ENCODE measurements around the gene PHYHIPL.

PHYHIPL gene

GRCh38 chr10:59176241-59177030 is at the start of gene PHYHIPL:
Gene PHYHIPL, plus strand, starts transcription at chr10:59176643. Its CDS starts 211 bp downstream, at chr10:59176854.
- no peak for DNase-seq

DNA sequence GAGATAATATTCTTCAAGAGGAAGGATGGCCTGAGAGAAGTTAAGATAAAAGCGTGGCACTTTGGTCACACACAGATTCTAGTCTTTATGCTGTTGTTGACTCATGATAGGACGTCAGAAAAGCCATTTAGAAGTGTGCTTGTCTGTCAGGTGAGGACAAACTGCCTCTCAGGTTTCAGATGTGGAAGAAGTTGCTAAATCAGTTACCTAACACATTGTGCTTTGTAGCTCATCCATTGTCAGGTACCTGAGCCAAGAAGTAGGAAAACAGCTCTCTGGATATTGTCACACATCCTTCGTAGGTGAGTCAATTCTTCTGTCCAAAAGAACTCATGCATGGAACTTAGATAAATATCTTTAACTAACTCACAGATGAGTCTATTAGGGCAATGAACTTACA is 49.5 kb upstream of the PHYHIPL start:
- no peak for DNase-seq

GRCh38 chr10:59127991-59128390 is 48.5 kb upstream of the PHYHIPL start:
- no peak for DNase-seq

- DNase-seq: no peak
Observed at GRCh38 chr10:59129867-59130266, 46.6 kb upstream of the PHYHIPL start.

DNA sequence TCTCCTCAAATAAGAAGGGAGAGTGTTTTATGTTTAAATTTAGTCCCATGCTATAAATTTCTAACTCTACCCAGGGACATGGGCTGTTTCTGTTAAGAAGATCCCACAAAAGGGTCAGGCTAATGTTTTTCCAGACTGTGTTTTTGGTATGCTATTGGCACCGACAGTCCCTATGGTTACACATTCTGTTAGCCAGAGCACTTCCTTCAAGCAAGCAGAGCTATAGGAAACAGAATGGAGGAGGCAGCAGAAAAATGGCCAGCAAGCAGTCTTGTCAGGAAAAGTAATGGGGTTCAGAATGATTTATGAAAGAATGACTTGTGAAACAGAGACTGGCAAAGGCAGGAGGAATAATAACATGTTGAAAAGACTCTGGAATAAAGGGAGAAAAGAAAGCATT is 44.8 kb upstream of the PHYHIPL start:
- no peak for DNase-seq

- no peak for DNase-seq
Observed at GRCh38 chr10:59133841-59134593, 42.4 kb upstream of the PHYHIPL start.

DNA sequence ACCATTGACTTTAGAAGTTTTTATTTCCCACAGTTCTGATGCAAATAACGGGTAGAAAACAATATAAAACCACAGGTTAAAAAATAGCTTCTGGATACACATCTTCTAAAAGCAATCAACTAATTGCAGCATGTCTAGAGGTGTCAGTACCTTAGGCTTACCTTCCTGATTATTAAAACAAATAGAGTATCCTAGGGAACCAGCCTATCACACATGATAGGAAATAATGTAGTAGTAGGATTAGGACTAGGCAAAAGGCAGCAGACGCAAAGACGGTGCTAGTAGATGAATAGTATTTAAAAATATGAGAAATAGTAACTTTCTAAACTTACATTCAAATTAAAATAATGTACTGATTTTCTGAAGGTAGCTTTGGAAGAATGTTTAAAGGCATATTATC is 41.7 kb upstream of the PHYHIPL start:
- no peak for DNase-seq

- no peak for DNase-seq
Observed at GRCh38 chr10:59135275-59135674, 41.2 kb upstream of the PHYHIPL start.

DNA sequence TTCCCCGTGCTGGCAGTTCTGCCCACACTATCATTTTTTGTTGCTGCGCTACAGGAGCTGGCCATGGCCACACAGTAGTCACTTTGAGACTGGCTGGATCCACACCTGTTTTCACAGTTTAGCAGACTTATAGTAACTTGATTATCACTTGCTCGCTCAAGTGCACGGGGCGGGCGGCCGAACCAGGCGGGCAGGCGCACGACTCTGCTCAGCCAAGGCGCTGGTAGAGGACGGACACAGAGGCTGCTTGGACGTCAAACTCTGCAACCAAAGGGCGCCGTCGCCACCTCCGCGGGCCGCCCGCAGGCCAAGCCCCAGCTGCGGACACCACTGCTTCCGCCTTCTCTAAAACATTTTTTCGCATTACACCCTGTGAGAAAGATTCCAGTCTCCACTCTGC is 38.4 kb upstream of the PHYHIPL start:
- DNase-seq: no peak

GRCh38 chr10:59143544-59143943 is 32.9 kb upstream of the PHYHIPL start:
- DNase-seq: no peak

DNA sequence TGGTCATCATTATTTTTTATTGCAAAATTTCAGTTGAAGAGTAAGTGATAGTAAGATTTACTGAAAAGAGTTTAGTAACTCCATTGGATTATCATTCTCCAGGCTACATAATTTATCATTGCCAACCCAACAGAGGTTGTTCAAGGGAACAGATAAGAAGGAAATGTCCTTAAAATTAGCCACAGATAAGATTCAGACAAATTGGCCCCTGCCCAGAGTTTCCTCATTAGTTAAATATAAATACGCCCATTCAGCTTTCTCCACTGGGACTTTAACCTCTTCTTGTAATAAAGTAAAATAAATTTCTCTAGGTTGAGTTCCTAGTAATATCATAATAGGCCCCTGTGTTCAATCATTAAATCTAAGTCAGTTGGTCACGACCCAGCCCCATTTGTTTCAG is 27.7 kb upstream of the PHYHIPL start:
- DNase-seq: no peak

GRCh38 chr10:59155556-59155955 is 20.9 kb upstream of the PHYHIPL start:
- no peak for DNase-seq

DNA sequence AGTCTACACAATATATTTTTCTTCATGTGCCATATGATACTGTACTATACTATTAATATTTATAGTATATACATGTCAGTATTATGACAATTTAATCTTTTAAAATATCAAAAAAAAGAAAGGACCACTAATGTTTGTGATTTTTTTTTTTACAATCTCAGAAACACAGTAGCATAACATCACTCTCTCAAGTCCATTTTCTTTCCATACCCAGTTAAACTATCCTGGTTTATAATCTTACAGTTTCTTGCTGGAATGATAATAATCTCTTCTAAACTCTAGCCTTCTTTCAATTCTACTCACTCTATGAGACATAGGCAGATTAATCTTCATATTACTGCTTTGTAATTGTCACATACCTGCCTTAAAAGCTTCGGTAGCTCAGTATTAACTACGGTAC is 8.9 kb upstream of the PHYHIPL start:
- no peak for DNase-seq

DNA sequence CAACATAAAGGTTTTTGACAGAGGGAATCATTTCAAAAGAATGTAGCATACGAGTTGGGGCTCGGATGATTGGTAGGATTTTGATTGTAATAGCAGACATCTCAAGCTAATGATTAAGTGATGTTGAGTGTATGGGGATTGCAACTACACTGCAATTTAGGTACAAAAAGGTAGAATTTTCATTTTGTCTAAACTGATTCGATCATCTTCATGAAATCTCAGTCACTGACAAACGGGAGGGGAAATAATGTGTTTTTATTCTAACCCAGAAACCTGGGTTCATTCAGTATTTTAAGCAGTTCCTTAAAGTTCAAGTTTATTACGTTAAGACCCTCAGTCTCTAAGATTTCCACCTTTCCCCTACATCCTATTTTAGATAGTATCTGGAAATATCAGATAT is 3.9 kb upstream of the PHYHIPL start:
- DNase-seq: no peak

- DNase-seq: no peak
Observed at GRCh38 chr10:59173414-59173813, 3.0 kb upstream of the PHYHIPL start.

- no peak for DNase-seq
Observed at GRCh38 chr10:59175538-59176240, 754 bp upstream of the PHYHIPL start.

GRCh38 chr10:59177031-59177797 is 771 bp downstream of the PHYHIPL start:
- DNase-seq: no peak

- DNase-seq: no peak
Observed at GRCh38 chr10:59177836-59178235, 1.4 kb downstream of the PHYHIPL start.

DNA sequence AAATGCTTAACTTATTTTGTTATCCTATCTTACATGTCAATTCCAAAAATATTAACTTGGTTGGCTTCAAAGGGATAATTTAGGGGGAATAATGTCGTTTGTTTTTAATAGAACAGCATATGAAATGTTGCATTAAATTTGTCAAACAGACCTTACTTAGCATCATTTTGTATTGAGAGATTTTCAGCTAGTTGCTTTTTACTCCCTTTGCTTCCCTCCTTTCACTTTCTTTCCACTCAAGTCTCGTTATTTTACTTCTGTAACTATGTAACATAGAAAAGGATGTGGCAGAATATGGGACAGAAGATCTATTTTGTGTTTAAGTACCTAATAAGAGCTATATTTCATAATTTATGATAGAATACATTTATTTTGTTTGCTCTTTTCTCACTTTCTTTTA is 2.6 kb downstream of the PHYHIPL start:
- DNase-seq: no peak

GRCh38 chr10:59180689-59181270 is 4.3 kb downstream of the PHYHIPL start:
- DNase-seq: no peak

GRCh38 chr10:59181668-59182067 is 5.2 kb downstream of the PHYHIPL start:
- DNase-seq: no peak

DNA sequence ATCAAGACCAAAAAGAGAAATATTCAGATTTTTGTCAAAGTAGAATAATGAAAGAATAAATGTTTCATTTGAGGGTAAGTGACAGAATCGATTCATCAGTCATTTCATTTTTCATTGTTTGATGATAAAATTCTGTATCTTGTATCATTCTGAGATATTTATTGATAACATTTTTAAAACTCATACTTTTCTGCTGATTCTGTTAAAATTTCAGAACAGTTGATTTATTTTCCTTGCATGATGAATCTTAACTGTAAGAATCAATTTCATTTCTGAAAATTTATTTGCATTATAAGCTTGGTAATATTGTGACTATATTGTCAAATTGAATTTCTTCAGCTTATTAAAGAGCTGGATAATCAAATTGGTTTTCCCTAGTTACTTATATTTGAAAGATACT is 13.9 kb downstream of the PHYHIPL start:
- no peak for DNase-seq
